Endothelial cell of umbilical vein (primary cell): Measurements from ENCODE around the gene RAG1. TPM values are rescaled to one million over a fixed set of nuclear protein-coding genes. Genes with fewer than 3 reads are reported as not detected.

ENCODE experiments used
- BruUV-seq: library from RNA; stranded (reverse); fragments of 400-500 nt; replicated peaks from 2 replicates; lab custom pipeline; 2021; lab: Mats Ljungman, UMichigan
- CTCF ChIA-PET: fragments of 300-600, 350-600 bp; sonication (Branson Sonifier 250); formaldehyde crosslinking; loops from one replicate; lab custom pipeline; 2021; ENCODE audit warnings: antibody characterized with exemption, inconsistent platforms; lab: Charles Lee
- POLR2A ChIA-PET: fragments of 300-600, 350-600 bp; sonication (Branson Sonifier 250); formaldehyde crosslinking; loops from one replicate; lab custom pipeline; 2021; ENCODE audit warnings: antibody characterized with exemption, inconsistent platforms; lab: Charles Lee
- DNase-seq: peaks from one replicate; pipeline ENCODE4 v3.0.0-alpha.2; 2011; ENCODE audit warnings: low read depth, low spot score
- FAIRE-seq: peaks from 2 replicates; lab custom pipeline; 2011; peaks lifted over from hg19 to GRCh38; lab: Jason Lieb, UNC
- H2AFZ ChIP-seq: 2 replicates; pipeline ENCODE4 v1.6.0; 2012; ENCODE audit warnings: low read depth, low read length, control low read depth, inconsistent platforms
- H3K27ac ChIP-seq: 2 replicates; pipeline ENCODE4 v1.5.1; 2011; ENCODE audit warnings: low read depth, mild to moderate bottlenecking, control low read depth, low read length, moderate library complexity; ENCODE audit not compliant: insufficient read depth
- H3K27me3 ChIP-seq, 2 experiments: 2 replicates each; pipeline versions ENCODE4 v1.6.0 to v1.6.1; 2011; ENCODE audit warnings: low read length in 2 of 2, mixed read lengths in 1 of 2; ENCODE audit not compliant: control insufficient read depth in 2 of 2, insufficient read depth in 2 of 2
- H3K36me3 ChIP-seq, 2 experiments: 2 replicates in 1 of 2; 3 replicates in 1 of 2; pipeline ENCODE4 v1.5.1; 2011; ENCODE audit warnings: low read length in 2 of 2, mild to moderate bottlenecking in 1 of 2, moderate library complexity in 1 of 2; ENCODE audit not compliant: control insufficient read depth in 2 of 2, insufficient read depth in 2 of 2; ENCODE audit errors: extremely low read depth in 1 of 2
- H3K4me1 ChIP-seq: 3 replicates; pipeline ENCODE4 v1.5.1; 2011; ENCODE audit warnings: mild to moderate bottlenecking, low read length; ENCODE audit not compliant: control insufficient read depth, insufficient read depth; ENCODE audit errors: extremely low read depth
- H3K4me2 ChIP-seq: 2 replicates; pipeline ENCODE4 v1.6.1; 2011; ENCODE audit warnings: low read length, control low read depth, mixed read lengths; ENCODE audit not compliant: insufficient read depth
- H3K4me3 ChIP-seq, 3 experiments: fragments of 200-600 bp in 1 of 3; sonication (generic), shearing (Covaris generic) in 1 of 3; replicated peaks in 1 of 3; 2 replicates each; pipeline ENCODE4 v1.5.1; 2011 to 2016; ENCODE audit warnings: control low read depth in 3 of 3, low read length in 3 of 3, mild to moderate bottlenecking in 2 of 3, inconsistent platforms in 1 of 3, low read depth in 1 of 3, moderate library complexity in 1 of 3; ENCODE audit not compliant: insufficient read depth in 1 of 3
- H3K79me2 ChIP-seq: 2 replicates; pipeline ENCODE4 v1.6.0; 2012; ENCODE audit warnings: low read length, inconsistent platforms; ENCODE audit not compliant: control insufficient read depth, insufficient read depth
- H3K9ac ChIP-seq: replicated peaks from 2 replicates; pipeline ENCODE3; 2011; ENCODE audit warnings: low read length, control low read depth; ENCODE audit not compliant: insufficient read depth; ENCODE audit errors: extremely low read depth
- H3K9me1 ChIP-seq: replicated peaks from 3 replicates; pipeline ENCODE4 v1.6.0; 2011; ENCODE audit warnings: mild to moderate bottlenecking, low read length; ENCODE audit not compliant: control insufficient read depth, insufficient read depth; ENCODE audit errors: extremely low read depth
- H3K9me3 ChIP-seq: replicated peaks from 2 replicates; pipeline ENCODE4 v1.5.1; 2012; ENCODE audit warnings: low read length, inconsistent platforms; ENCODE audit not compliant: control insufficient read depth, insufficient read depth
- H4K20me1 ChIP-seq: replicated peaks from 2 replicates; pipeline ENCODE3; 2011; ENCODE audit warnings: mild to moderate bottlenecking, low read length; ENCODE audit not compliant: control insufficient read depth, insufficient read depth; ENCODE audit errors: extremely low read depth
- CTCF ChIP-seq, 2 donors: IDR thresholded peaks; 1 replicate in 1 of 2; 2 replicates in 1 of 2; pipeline ENCODE4 v1.5.1; 2011; ENCODE audit warnings: low read length in 2 of 2, mild to moderate bottlenecking in 2 of 2, moderate library complexity in 2 of 2, control low read depth in 1 of 2, inconsistent platforms in 1 of 2, low read depth in 1 of 2; ENCODE audit not compliant: insufficient read depth in 1 of 2; ENCODE audit errors: extremely low read depth in 1 of 2
- EZH2 ChIP-seq: IDR thresholded peaks from 2 replicates; pipeline ENCODE4 v1.6.1; 2012; ENCODE audit warnings: borderline replicate concordance, low read depth, mild to moderate bottlenecking, moderate library complexity, low read length, inconsistent platforms; ENCODE audit not compliant: severe bottlenecking
- FOS ChIP-seq: IDR thresholded peaks from 2 replicates; pipeline ENCODE4 v1.6.1; 2011; ENCODE audit warnings: mild to moderate bottlenecking, low read length, moderate library complexity, borderline replicate concordance; ENCODE audit not compliant: insufficient read depth
- GATA2 ChIP-seq: IDR thresholded peaks from 2 replicates; pipeline ENCODE4 v1.7.0; 2011; ENCODE audit warnings: low read depth, mild to moderate bottlenecking, moderate library complexity, mixed read lengths, low read length; ENCODE audit not compliant: insufficient read length, insufficient read depth
- JUN ChIP-seq: IDR thresholded peaks from 2 replicates; pipeline ENCODE4 v1.6.1; 2011; ENCODE audit warnings: borderline replicate concordance, low read depth; ENCODE audit not compliant: insufficient read length, insufficient read depth
- MYC ChIP-seq: IDR thresholded peaks from one replicate; pipeline ENCODE4 v1.6.1; 2011; ENCODE audit warnings: mild to moderate bottlenecking, low read depth, low read length
- POLR2A ChIP-seq: IDR thresholded peaks from 2 replicates; pipeline ENCODE4 v1.6.1; 2012; ENCODE audit warnings: low read depth, mild to moderate bottlenecking, control low read depth, low read length
- POLR2AphosphoS5 ChIP-seq: IDR thresholded peaks from 2 replicates; pipeline ENCODE4 v1.6.1; 2012; ENCODE audit warnings: low read depth, mild to moderate bottlenecking, control low read depth, low read length, moderate library complexity; ENCODE audit not compliant: insufficient read depth
- dilution Hi-C: fragments of 300-500 bp; cut with MboI; formaldehyde crosslinking; loops from one replicate; pipeline ENCODE4 v1.15.0; 2019; ENCODE audit warnings: low sequenced_read_pairs; ENCODE audit not compliant: extremely low pct_ligation_motif_present
- intact Hi-C: fragments of 100-400 bp; cut with micrococcal nuclease; formaldehyde crosslinking; loops from one replicate; pipeline ENCODE4 v1.10.0; 2022
- polyA plus RNA-seq, 4 experiments: library from polyadenylated mRNA; depleted of rRNA in 3 of 4; stranded (reverse) in 3 of 4; unstranded in 1 of 4; fragments of >200 nt; gene quantifications; 2 replicates each; pipeline versions ENCODE4 v1.2.1 to v1.2.3, GENCODE V29; 2011 to 2012; ENCODE audit warnings: missing spikeins in 1 of 4
- total RNA-seq: library from RNA; stranded (reverse); gene quantifications from 2 replicates; pipeline ENCODE4 v1.2.3, GENCODE V29; 2021
- TF ChIP-seq, protein P1 (sequence below): IDR thresholded peaks from 2 replicates; pipeline ENCODE4 v1.6.1; 2011; ENCODE audit not compliant: insufficient read depth, insufficient read length

RAG1 gene
- total and polyA plus RNA-seq, 2 donors (not counting 3 experiments of a cell fraction or from before 2014, with no cell fraction given): 0.15 to 1.2 TPM

GRCh38 chr11:36574486-36574885 is 6.7 kb downstream of the RAG1 start:
- H3K27ac ChIP-seq: no peak overlapping the region
- H3K79me2 ChIP-seq: no peaks in the 10 kb centered on the region
- no peaks in the 10 kb centered on the region for H3K27me3 ChIP-seq
- ChIA-PET POLR2A (no interaction called here), CTCF (interaction anchor here (6.8 kb wide), 1 partner anchor 11 kb away, joined by 42 read pairs; no protein-coding TSS in a partner anchor)
- H4K20me1 ChIP-seq: no peaks in the 10 kb centered on the region
- dilution Hi-C loops: no loop called here
- no peak overlapping the region for H2AFZ ChIP-seq
- no peak overlapping the region for H3K4me2 ChIP-seq
- H3K9me3 ChIP-seq: no peaks in the 10 kb centered on the region
- no peaks in the 10 kb centered on the region for H3K4me1 ChIP-seq
- H3K36me3 ChIP-seq: no peaks in the 10 kb centered on the region
- intact Hi-C loops: no loop called here
- TF ChIP-seq, protein P1, sequence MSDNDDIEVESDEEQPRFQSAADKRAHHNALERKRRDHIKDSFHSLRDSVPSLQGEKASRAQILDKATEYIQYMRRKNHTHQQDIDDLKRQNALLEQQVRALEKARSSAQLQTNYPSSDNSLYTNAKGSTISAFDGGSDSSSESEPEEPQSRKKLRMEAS: no peak
- TF ChIP-seq JUN (no peak), EZH2 (no peak), POLR2A (no peak), MYC (no peak), FOS (no peak), GATA2 (no peak), CTCF (IDR thresholded peaks at IDR 0.05; ENCODE audit: extremely low read depth in 1 of 2, insufficient read depth in 1 of 2, low read depth in 1 of 2, low read length in 2 of 2) (no peak), POLR2AphosphoS5 (no peak)
- no peaks in the 10 kb centered on the region for H3K9me1 ChIP-seq
- no peak for FAIRE-seq
- no peak overlapping the region for H3K9ac ChIP-seq
- BruUV-seq: no TSS peak
- no peak overlapping the region for H3K4me3 ChIP-seq
- DNase-seq: no peak
